HG02678 (cell line): ENCODE measurements around the gene ULK4.
"Not testable (repeated sequence)": the region's sequence is repeated elsewhere in the genome, so short reads cannot be mapped to it uniquely, and the experiment has no call there.

Source experiments
- ATAC-seq: cut with Tn5 transposase; IDR thresholded peaks from one replicate; pipeline ENCODE4 v1.9.1; 2021; ENCODE audit warnings: mild to moderate bottlenecking, moderate library complexity; ENCODE audit not compliant: unreplicated experiment

ULK4 gene

GRCh38 chr3:41792806-41793205 is 169.1 kb downstream of the ULK4 start:
- no peak for ATAC-seq

- ATAC-seq: no peak
Observed at GRCh38 chr3:41769106-41769505, 192.8 kb downstream of the ULK4 start.

GRCh38 chr3:41768363-41768762 is 193.5 kb downstream of the ULK4 start:
- ATAC-seq: no peak

- ATAC-seq: not testable (repeated sequence)
Observed at GRCh38 chr3:41762867-41763266, 199.0 kb downstream of the ULK4 start.

- no peak for ATAC-seq
Observed at GRCh38 chr3:41753651-41754050, 208.3 kb downstream of the ULK4 start.

GRCh38 chr3:41751597-41751996 is 210.3 kb downstream of the ULK4 start:
- ATAC-seq: no peak

- ATAC-seq: no peak
Observed at GRCh38 chr3:41749988-41750387, 211.9 kb downstream of the ULK4 start.

GRCh38 chr3:41746215-41746614 is 215.7 kb downstream of the ULK4 start:
- ATAC-seq: no peak

- ATAC-seq: no peak
Observed at GRCh38 chr3:41742121-41742520, 219.8 kb downstream of the ULK4 start.

GRCh38 chr3:41740374-41740886 is 221.5 kb downstream of the ULK4 start:
- no peak for ATAC-seq

- no peak for ATAC-seq
Observed at GRCh38 chr3:41726891-41727290, 235.0 kb downstream of the ULK4 start.

GRCh38 chr3:41717641-41718040 is 244.3 kb downstream of the ULK4 start:
- no peak for ATAC-seq

GRCh38 chr3:41716471-41716870 is 245.4 kb downstream of the ULK4 start:
- ATAC-seq: no peak

GRCh38 chr3:41715376-41715775 is 246.5 kb downstream of the ULK4 start:
- no peak for ATAC-seq

GRCh38 chr3:41711651-41712050 is 250.3 kb downstream of the ULK4 start:
- ATAC-seq: no peak

- no peak for ATAC-seq
Observed at GRCh38 chr3:41710646-41711388, 251.1 kb downstream of the ULK4 start.

GRCh38 chr3:41709213-41709612 is 252.7 kb downstream of the ULK4 start:
- not testable (repeated sequence) for ATAC-seq

- ATAC-seq: no peak
Observed at GRCh38 chr3:41708176-41708575, 253.7 kb downstream of the ULK4 start.

- no peak for ATAC-seq
Observed at GRCh38 chr3:41705893-41706292, 256.0 kb downstream of the ULK4 start.

GRCh38 chr3:41701191-41701698 is 260.7 kb downstream of the ULK4 start:
- no peak for ATAC-seq

- ATAC-seq: no peak
Observed at GRCh38 chr3:41700155-41700554, 261.7 kb downstream of the ULK4 start.

- no peak for ATAC-seq
Observed at GRCh38 chr3:41698898-41699297, 263.0 kb downstream of the ULK4 start.

- no peak for ATAC-seq
Observed at GRCh38 chr3:41697702-41698101, 264.2 kb downstream of the ULK4 start.
